VCaP (cell line): ENCODE data around the gene PHACTR2.
A peak's percentile ranks its signal among the peaks of the same experiment; 100 is the strongest.

ENCODE experiments used
- H3K27ac ChIP-seq: fragments of 450-650 bp; 2 replicates; pipeline ENCODE4 v1.5.1; 2017
- TF ChIP-seq, protein P1 (sequence below): fragments of 450-650 bp; conservative IDR thresholded peaks from 2 replicates; pipeline ENCODE4 v1.5.1; 2017; ENCODE audit warnings: mild to moderate bottlenecking, moderate library complexity

The PHACTR2 gene

DNA sequence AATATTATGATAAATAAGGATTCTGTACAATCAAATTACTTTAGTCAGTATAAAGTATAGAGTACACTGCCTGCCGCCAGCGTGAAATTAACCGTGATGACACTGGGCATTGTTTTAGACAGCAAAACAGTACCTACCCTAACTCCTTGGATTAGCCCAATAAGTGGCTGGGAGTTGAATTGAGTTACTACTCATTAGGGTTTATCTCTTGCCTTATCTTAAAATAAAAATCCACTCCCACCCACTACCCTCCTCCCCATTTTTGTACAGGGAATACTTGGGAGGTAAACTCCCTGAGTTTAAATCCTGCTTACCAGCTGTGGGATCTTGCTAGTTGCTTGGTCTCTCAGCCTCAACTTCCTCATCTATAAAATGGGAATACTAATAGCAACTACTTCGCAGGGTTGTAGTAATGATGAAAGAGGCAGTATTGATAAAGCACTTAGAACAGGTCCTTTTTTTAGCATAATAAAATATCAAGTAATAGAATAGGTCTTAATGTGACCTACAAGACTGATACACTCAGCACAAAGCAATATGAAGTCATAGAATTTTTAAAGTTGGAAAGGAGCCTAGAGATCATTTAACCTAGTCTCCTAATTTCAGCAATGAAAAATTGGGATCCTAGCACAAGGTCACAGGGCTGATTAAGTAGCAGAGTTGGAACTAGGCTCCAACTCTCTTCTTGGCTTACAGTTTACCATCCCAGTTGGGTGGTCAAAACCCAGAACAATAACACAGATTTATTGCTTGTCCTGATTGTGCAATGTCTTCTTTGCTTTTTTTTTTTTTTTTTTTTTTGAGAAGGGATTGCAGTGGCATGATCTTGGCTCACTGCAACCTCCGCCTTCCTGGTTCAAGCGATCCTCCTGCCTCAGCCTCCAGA is 23.8 kb downstream of the PHACTR2 start:
- TF ChIP-seq, protein P1, sequence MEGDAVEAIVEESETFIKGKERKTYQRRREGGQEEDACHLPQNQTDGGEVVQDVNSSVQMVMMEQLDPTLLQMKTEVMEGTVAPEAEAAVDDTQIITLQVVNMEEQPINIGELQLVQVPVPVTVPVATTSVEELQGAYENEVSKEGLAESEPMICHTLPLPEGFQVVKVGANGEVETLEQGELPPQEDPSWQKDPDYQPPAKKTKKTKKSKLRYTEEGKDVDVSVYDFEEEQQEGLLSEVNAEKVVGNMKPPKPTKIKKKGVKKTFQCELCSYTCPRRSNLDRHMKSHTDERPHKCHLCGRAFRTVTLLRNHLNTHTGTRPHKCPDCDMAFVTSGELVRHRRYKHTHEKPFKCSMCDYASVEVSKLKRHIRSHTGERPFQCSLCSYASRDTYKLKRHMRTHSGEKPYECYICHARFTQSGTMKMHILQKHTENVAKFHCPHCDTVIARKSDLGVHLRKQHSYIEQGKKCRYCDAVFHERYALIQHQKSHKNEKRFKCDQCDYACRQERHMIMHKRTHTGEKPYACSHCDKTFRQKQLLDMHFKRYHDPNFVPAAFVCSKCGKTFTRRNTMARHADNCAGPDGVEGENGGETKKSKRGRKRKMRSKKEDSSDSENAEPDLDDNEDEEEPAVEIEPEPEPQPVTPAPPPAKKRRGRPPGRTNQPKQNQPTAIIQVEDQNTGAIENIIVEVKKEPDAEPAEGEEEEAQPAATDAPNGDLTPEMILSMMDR, result no peak
- H3K27ac ChIP-seq, result no peak overlapping the region

DNA sequence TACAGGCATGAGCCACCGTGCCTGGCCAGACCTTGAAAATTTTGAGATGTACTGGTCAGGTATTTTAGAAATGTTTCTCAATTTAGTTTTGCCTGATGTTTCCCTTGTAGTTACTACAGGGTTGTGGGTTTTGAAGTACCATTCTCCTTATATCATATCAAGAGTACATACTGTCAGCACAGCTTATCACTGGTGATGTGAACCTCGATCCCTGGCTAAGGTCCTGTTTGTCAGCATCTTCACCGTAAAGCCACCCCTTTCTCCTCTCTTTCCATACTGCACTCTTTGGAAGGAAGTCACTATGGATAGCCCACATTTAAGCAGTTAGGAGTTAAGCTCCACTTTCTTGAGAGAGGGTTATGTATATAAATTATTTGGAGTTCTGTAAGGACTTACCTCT is 27.8 kb downstream of the PHACTR2 start:
- H3K27ac ChIP-seq, result no peak overlapping the region
- TF ChIP-seq, protein P1, result no peak

DNA sequence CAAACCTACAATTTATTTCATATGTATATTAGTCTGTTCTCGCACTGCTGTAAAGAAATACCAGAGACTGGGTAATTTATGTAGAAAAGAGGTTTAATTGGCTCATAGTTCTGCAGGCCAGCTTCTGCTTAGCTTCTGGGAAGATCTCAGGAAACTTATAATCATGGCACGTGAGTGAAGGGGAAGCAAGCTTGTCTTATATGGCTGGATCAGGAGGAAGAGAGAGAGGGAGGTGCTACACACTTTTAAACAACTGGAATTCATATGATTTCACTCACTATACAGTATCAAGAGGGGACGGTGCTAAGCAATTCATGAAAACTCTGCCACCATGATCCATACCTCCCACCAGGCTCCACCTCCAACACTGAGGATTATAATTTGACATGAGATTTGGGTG is 29.9 kb downstream of the PHACTR2 start:
- H3K27ac ChIP-seq, result no peak overlapping the region
- TF ChIP-seq, protein P1, result no peak

DNA sequence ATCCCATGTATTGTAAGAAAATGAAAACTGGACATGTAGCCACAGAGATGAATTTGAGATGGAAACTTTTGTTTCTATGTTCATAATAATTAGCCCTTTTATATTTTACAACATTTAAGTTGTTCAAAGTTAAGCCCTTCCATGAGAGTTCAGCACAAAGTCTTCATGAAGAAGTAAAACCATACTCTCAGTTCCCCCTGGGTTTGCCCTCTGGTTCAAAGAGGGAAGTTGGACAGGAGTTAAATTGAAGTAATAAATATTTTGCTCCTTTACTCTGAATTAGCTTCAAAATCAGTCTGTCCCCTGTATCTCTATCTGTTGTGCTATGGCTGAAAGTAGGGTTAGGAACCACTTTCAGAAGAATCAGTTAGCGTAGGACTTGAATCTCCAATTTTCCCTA is 31.1 kb downstream of the PHACTR2 start:
- TF ChIP-seq, protein P1, result no peak
- H3K27ac ChIP-seq, result no peak overlapping the region

DNA sequence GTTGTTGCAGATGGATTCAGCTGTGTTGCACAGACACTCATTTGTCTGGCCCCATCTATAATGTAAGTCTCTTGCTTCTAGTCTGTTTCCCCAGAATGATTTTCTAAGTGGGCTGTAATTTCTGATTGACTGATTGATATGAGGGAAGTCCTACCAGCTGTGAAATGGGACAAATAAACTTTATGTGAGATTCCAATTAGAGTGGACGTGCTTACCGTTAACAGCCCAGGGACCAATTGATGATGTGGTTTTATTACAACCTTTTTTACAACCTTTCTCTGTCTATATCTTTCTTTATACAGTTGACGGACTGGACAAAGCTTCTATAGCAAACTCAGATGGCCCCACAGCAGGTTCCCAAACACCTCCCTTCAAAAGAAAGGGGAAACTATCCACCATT is 33.9 kb downstream of the PHACTR2 start:
- TF ChIP-seq, protein P1, result no peak
- no peak overlapping the region for H3K27ac ChIP-seq

DNA sequence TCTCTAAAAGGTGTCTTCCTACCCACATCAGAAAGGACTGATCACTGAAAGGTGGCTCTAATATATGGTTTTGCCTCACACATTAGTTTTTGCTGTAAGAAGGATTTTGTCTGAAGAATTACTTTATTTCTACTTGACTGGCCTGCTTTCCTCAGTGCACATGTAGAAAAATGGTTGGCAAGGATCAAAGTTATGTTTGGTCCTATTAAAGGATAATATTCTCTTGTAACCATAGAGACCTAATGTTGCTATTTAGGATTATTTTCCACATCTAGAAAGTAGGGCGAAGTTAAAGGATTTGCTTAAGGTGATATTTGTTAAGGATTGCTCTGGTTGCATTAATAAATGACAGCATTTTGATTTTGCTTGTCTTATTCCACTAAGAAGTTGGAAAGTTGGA is 40.7 kb downstream of the PHACTR2 start:
- TF ChIP-seq, protein P1, result no peak
- no peak overlapping the region for H3K27ac ChIP-seq

DNA sequence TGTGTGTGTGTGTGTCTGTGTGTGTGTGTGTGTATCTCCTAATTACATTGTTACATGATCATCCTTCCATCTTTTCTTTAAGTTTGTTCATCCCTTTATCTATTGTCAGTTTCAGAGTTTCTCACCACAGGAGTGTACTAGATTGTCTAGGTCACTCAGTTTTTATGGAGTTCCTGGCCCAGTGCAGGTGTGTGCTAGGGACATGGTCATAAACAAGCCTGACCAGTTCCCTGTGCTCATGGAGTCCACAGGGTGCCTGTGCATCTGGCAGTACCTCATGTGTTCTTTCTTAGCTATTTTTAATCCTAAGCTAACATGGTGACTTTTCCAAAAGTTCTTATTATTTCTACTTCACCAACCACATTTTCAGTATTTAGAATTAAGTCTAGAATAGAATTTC is 43.9 kb downstream of the PHACTR2 start:
- TF ChIP-seq, protein P1, result no peak

More for the DNA sequence above, 43.9 kb downstream of the PHACTR2 start:
- peak overlapping the region; percentile 27 for H3K27ac ChIP-seq
